Measurements from ENCODE around the gene FOXL2. TPM values are rescaled to one million over a fixed set of nuclear protein-coding genes. Genes with fewer than 3 reads are reported as not detected.

Gene FOXL2
- total and polyA plus RNA-seq, 11 donors, result not detected

- peak overlapping the region in 1 of 12 donors; percentile 80 for H3K27ac ChIP-seq
- TF ChIP-seq POLR2A (IDR thresholded peaks at IDR 0.05), result no peak
- no peak for TF ChIP-seq CTCF (IDR thresholded peaks at IDR 0.05)
- no peaks in the 10 kb centered on the region for H3K27me3 ChIP-seq
- H3K4me1 ChIP-seq, result peaks cover 7 to 26% (median 19%) of the 10 kb centered on the region in 12 donors
- H3K36me3 ChIP-seq, result no peaks in the 10 kb centered on the region
- 89 to 95% (median 92%) methylated on average over 1 of the region's 1 CpG for WGBS, 4 donors
- no peak overlapping the region for H3K4me3 ChIP-seq
- intact Hi-C loops (cut with DNase I), result no loop called here
- ATAC-seq, result no peak
- H3K9me3 ChIP-seq, result no peaks in the 10 kb centered on the region
- no peak for DNase-seq
Measured at GRCh38 chr3:138902171-138902570, 44.8 kb downstream of the FOXL2 start.

GRCh38 chr3:138901567-138901966, 45.4 kb downstream of the FOXL2 start:
- ATAC-seq, result no peak

GRCh38 chr3:138899351-138899991, 47.5 kb downstream of the FOXL2 start:
- DNase-seq, result no peak
- no peak for TF ChIP-seq POLR2A (IDR thresholded peaks at IDR 0.05)
- H3K36me3 ChIP-seq, result no peaks in the 10 kb centered on the region
- H3K27me3 ChIP-seq, result no peaks in the 10 kb centered on the region
- ATAC-seq, result no peak
- H3K9me3 ChIP-seq, result no peaks in the 10 kb centered on the region
- WGBS, 4 donors, result 89 to 95% (median 93%) methylated on average over 5 of the region's 5 CpGs
- no peak overlapping the region for H3K4me3 ChIP-seq
- peaks cover 7 to 26% (median 19%) of the 10 kb centered on the region in 12 donors for H3K4me1 ChIP-seq
- intact Hi-C loops (cut with DNase I), result loop anchor here in 2 of 10 donors (5.0 kb wide), 2 partner anchors 52 to 62 kb away; no protein-coding TSS in a partner anchor
- H3K27ac ChIP-seq, result peak overlapping the region in 6 of 12 donors; percentile 39 to 68 (median 56)

More at GRCh38 chr3:138901567-138901966, 45.4 kb downstream of the FOXL2 start:
- H3K27ac ChIP-seq, result peak overlapping the region in 1 of 12 donors; percentile 80
- DNase-seq, result no peak
- intact Hi-C loops (cut with DNase I), result no loop called here
- peaks cover 7 to 26% (median 19%) of the 10 kb centered on the region in 12 donors for H3K4me1 ChIP-seq
- no peaks in the 10 kb centered on the region for H3K9me3 ChIP-seq
- no peaks in the 10 kb centered on the region for H3K36me3 ChIP-seq
- TF ChIP-seq CTCF (IDR thresholded peaks at IDR 0.05) (no peak), POLR2A (IDR thresholded peaks at IDR 0.05) (no peak)
- no peaks in the 10 kb centered on the region for H3K27me3 ChIP-seq
- no peak overlapping the region for H3K4me3 ChIP-seq
- 56 to 65% (median 60%) methylated on average over 8 of the region's 8 CpGs for WGBS, 4 donors

GRCh38 chr3:138898708-138899107, 48.2 kb downstream of the FOXL2 start:
- H3K4me3 ChIP-seq, result no peak overlapping the region
- intact Hi-C loops (cut with DNase I), result loop anchor here in 2 of 10 donors (5.0 kb wide), 2 partner anchors 51 to 61 kb away; no protein-coding TSS in a partner anchor
- H3K4me1 ChIP-seq, result peaks cover 7 to 26% (median 19%) of the 10 kb centered on the region in 12 donors
- DNase-seq (no peak), ATAC-seq (no peak)
- no peaks in the 10 kb centered on the region for H3K27me3 ChIP-seq
- peak overlapping the region in 11 of 12 donors; percentile 5 to 73 (median 51) for H3K27ac ChIP-seq
- TF ChIP-seq POLR2A (IDR thresholded peaks at IDR 0.05), result no peak
- no peaks in the 10 kb centered on the region for H3K9me3 ChIP-seq
- H3K36me3 ChIP-seq, result no peaks in the 10 kb centered on the region

GRCh38 chr3:138898301-138898700, 48.6 kb downstream of the FOXL2 start:
- Histone ChIP-seq H3K9me3 (no peaks in the 10 kb centered on the region), H3K36me3 (no peaks in the 10 kb centered on the region), H3K4me1 (peaks cover 7 to 26% (median 19%) of the 10 kb centered on the region in 12 donors), H3K27ac (peak overlapping the region in 10 of 12 donors; percentile 12 to 73 (median 56)), H3K4me3 (no peak overlapping the region), H3K27me3 (no peaks in the 10 kb centered on the region)
- WGBS, 4 donors, result 2 to 9% (median 6%) methylated on average over 1 of the region's 1 CpG
- ATAC-seq (peak; percentile 87 to 95 (median 92)), DNase-seq (peak in 1 of 5 donors; percentile 20)
- TF ChIP-seq CTCF (IDR thresholded peaks at IDR 0.05), result no peak
- no peak for TF ChIP-seq POLR2A (IDR thresholded peaks at IDR 0.05)
- intact Hi-C loops (cut with DNase I), result loop anchor here in 2 of 10 donors (5.0 kb wide), 2 partner anchors 51 to 61 kb away; no protein-coding TSS in a partner anchor

Other genes with a start within 250 kb of the FOXL2 start
- 10 to 100 TPM; 23.4 to 38.1 (median 29.4) TPM for gene PIK3CB, start 112.2 kb downstream of the FOXL2 start, total RNA-seq
- 10 to 100 TPM in 1 of 2 donors, 1 to 10 TPM in 1; 6.9 to 30.5 TPM for gene PIK3CB, start 112.2 kb downstream of the FOXL2 start, polyA plus RNA-seq
- gene FOXL2NB, start 80 bp upstream of the FOXL2 start, total RNA-seq, result under 1 TPM in 1 of 9 donors, not detected in 8; 0.25 TPM
- not detected for gene FOXL2NB, start 80 bp upstream of the FOXL2 start, polyA plus RNA-seq
- gene PRR23A, start 59.1 kb upstream of the FOXL2 start, total RNA-seq, result not detected
- not detected for gene PRR23A, start 59.1 kb upstream of the FOXL2 start, polyA plus RNA-seq
- not detected for gene PRR23B, start 73.8 kb upstream of the FOXL2 start, total RNA-seq
- gene PRR23B, start 73.8 kb upstream of the FOXL2 start, polyA plus RNA-seq, result not detected
- gene PRR23C, start 97.8 kb upstream of the FOXL2 start, total RNA-seq, result not detected
- gene PRR23C, start 97.8 kb upstream of the FOXL2 start, polyA plus RNA-seq, result not detected

All from heart left ventricle (tissue), 16 donors.